Neural cell (in vitro differentiated cells): ENCODE data around the gene TXNRD1. TPM values are rescaled to one million over a fixed set of nuclear protein-coding genes. Genes with fewer than 3 reads are reported as not detected.

Experiments
- H2AFZ ChIP-seq: fragments of 200-600, 300-800 bp; sonication (generic), shearing (Covaris generic); 2 replicates; pipeline ENCODE4 v1.6.0; 2014; ENCODE audit warnings: low read depth, mild to moderate bottlenecking, antibody characterized with exemption, low read length, moderate library complexity
- H3F3A ChIP-seq: fragments of 200-600 bp; shearing (Covaris generic); 2 replicates; pipeline ENCODE4 v1.6.1; 2016; ENCODE audit warnings: mild to moderate bottlenecking, moderate library complexity, mixed read lengths, antibody characterized with exemption, low read length; ENCODE audit not compliant: insufficient read depth, poor library complexity, severe bottlenecking
- H3K27ac ChIP-seq: fragments of 200-600, 300-800 bp; sonication (generic), shearing (Covaris generic); 2 replicates; pipeline ENCODE4 v1.5.1; 2014; ENCODE audit warnings: mild to moderate bottlenecking, low read length, moderate library complexity
- H3K27me3 ChIP-seq: fragments of 300-800, 200-600 bp; sonication (generic), shearing (Covaris generic); 2 replicates; pipeline ENCODE4 v1.6.0; 2014; ENCODE audit warnings: mild to moderate bottlenecking, low read depth, low read length, moderate library complexity; ENCODE audit not compliant: insufficient read depth
- H3K36me3 ChIP-seq: fragments of 300-800, 200-600 bp; sonication (generic), shearing (Covaris generic); 2 replicates; pipeline ENCODE4 v1.5.1; 2014; ENCODE audit warnings: mild to moderate bottlenecking, antibody characterized with exemption, low read length, moderate library complexity; ENCODE audit not compliant: insufficient read depth
- H3K4me2 ChIP-seq: fragments of 300-800, 200-600 bp; sonication (generic), shearing (Covaris generic); 2 replicates; pipeline ENCODE4 v1.6.0; 2014; ENCODE audit warnings: mild to moderate bottlenecking, low read length
- H3K4me3 ChIP-seq: fragments of 300-800, 200-600 bp; sonication (generic), shearing (Covaris generic); 2 replicates; pipeline ENCODE4 v1.5.1; 2014; ENCODE audit warnings: mild to moderate bottlenecking, low read length, moderate library complexity
- H3K79me2 ChIP-seq: fragments of 200-600 bp; shearing (Covaris generic); replicated peaks from 2 replicates; pipeline ENCODE4 v1.6.0; 2014; ENCODE audit warnings: mild to moderate bottlenecking, low read length, moderate library complexity; ENCODE audit not compliant: insufficient read depth
- H3K9ac ChIP-seq: fragments of 300-800, 200-600 bp; sonication (generic), shearing (Covaris generic); 2 replicates; pipeline ENCODE4 v1.6.1; 2016; ENCODE audit warnings: mild to moderate bottlenecking, low read length, mixed read lengths
- H3K9me2 ChIP-seq: fragments of 200-600 bp; shearing (Covaris generic); 2 replicates; pipeline ENCODE4 v1.6.1; 2016; ENCODE audit warnings: mild to moderate bottlenecking, low read length, mixed read lengths; ENCODE audit not compliant: insufficient read depth
- H3K9me3 ChIP-seq: fragments of 200-600, 300-800 bp; sonication (generic), shearing (Covaris generic); 2 replicates; pipeline ENCODE4 v1.6.1; 2016; ENCODE audit warnings: mild to moderate bottlenecking, mixed run types, low read length, moderate library complexity, mixed read lengths
- H4K20me1 ChIP-seq: fragments of 200-600 bp; shearing (Covaris generic); 2 replicates; pipeline ENCODE4 v1.6.1; 2016; ENCODE audit warnings: mild to moderate bottlenecking, mixed run types; ENCODE audit not compliant: insufficient read depth
- CTCF ChIP-seq: fragments of 450-650 bp; IDR thresholded peaks from 2 replicates; pipeline ENCODE4 v1.5.1; 2014; ENCODE audit warnings: antibody characterized with exemption, mild to moderate bottlenecking, moderate library complexity; ENCODE audit not compliant: poor library complexity, severe bottlenecking
- EP300 ChIP-seq: fragments of 450-650 bp; conservative IDR thresholded peaks from 2 replicates; pipeline ENCODE4 v1.6.1; 2014; ENCODE audit warnings: antibody characterized with exemption, mild to moderate bottlenecking, moderate library complexity; ENCODE audit not compliant: poor library complexity, severe bottlenecking
- EZH2 ChIP-seq: fragments of 200-600, 300-800 bp; shearing (Covaris generic), sonication (generic); IDR thresholded peaks from 2 replicates; pipeline ENCODE4 v1.6.1; 2014; ENCODE audit warnings: antibody characterized with exemption, low read length, borderline replicate concordance, mild to moderate bottlenecking; ENCODE audit not compliant: insufficient read depth, poor library complexity, severe bottlenecking
- MXI1 ChIP-seq: fragments of 450-650 bp; conservative IDR thresholded peaks from 2 replicates; pipeline ENCODE4 v1.6.1; 2014; ENCODE audit warnings: antibody characterized with exemption, mild to moderate bottlenecking; ENCODE audit not compliant: poor library complexity, severe bottlenecking
- POLR2AphosphoS5 ChIP-seq: IDR thresholded peaks from 2 replicates; pipeline ENCODE4 v1.6.1; 2012
- RAD21 ChIP-seq: fragments of 450-650 bp; conservative IDR thresholded peaks from 2 replicates; pipeline ENCODE4 v1.6.1; 2014; ENCODE audit warnings: antibody characterized with exemption, mild to moderate bottlenecking, moderate library complexity
- REST ChIP-seq: IDR thresholded peaks from 2 replicates; pipeline ENCODE4 v1.6.1; 2012; ENCODE audit warnings: borderline replicate concordance
- SMC3 ChIP-seq: fragments of 450-650 bp; conservative IDR thresholded peaks from 2 replicates; pipeline ENCODE4 v1.6.1; 2014; ENCODE audit warnings: antibody characterized with exemption, mild to moderate bottlenecking, moderate library complexity; ENCODE audit not compliant: poor library complexity
- TAF1 ChIP-seq: IDR thresholded peaks from 2 replicates; pipeline ENCODE4 v1.6.1; 2012; ENCODE audit warnings: low read depth
- polyA plus RNA-seq: library from polyadenylated mRNA; depleted of rRNA; stranded (reverse); fragments of >200 nt; gene quantifications from 2 replicates; pipeline ENCODE4 v1.2.3, GENCODE V29; 2014

Gene TXNRD1
- polyA plus RNA-seq, 1 donor from 2014 or later = 59.6 TPM

GRCh38 chr12:104286516-104287482 is 71.2 kb downstream of the TXNRD1 start:
- Histone ChIP-seq H3K36me3 (no peaks in the 10 kb centered on the region), H3F3A (no peaks in the 10 kb centered on the region), H3K27me3 (no peaks in the 10 kb centered on the region), H3K9ac (peak overlapping the region; percentile 87), H3K27ac (peak overlapping the region; percentile 80), H3K4me3 (peak overlapping the region; percentile 82), H3K4me2 (peak overlapping the region; percentile 100), H3K79me2 (peaks cover 20% of the 10 kb centered on the region), H4K20me1 (no peaks in the 10 kb centered on the region), H2AFZ (peak overlapping the region; percentile 77), H3K9me2 (no peaks in the 10 kb centered on the region), H3K9me3 (no peaks in the 10 kb centered on the region)
- TF ChIP-seq RAD21 = peak; percentile 48
- TF ChIP-seq SMC3 = peak; percentile 49
- peak; percentile 77 for TF ChIP-seq TAF1
- TF ChIP-seq POLR2AphosphoS5 = peak; percentile 57
- peak; percentile 30 for TF ChIP-seq CTCF
- no peak for TF ChIP-seq EP300
- no peak for TF ChIP-seq EZH2
- TF ChIP-seq REST = peak; percentile 83
- TF ChIP-seq MXI1 = peak; percentile 88

GRCh38 chr12:104288635-104289274 is 73.2 kb downstream of the TXNRD1 start:
- H3K9me2 ChIP-seq = no peaks in the 10 kb centered on the region
- H2AFZ ChIP-seq = peak overlapping the region; percentile 59
- H3K4me2 ChIP-seq = peak overlapping the region; percentile 100
- H3K27me3 ChIP-seq = no peaks in the 10 kb centered on the region
- peak overlapping the region; percentile 66 for H3K27ac ChIP-seq
- peak; percentile 43 for TF ChIP-seq SMC3
- peak; percentile 71 for TF ChIP-seq POLR2AphosphoS5
- TF ChIP-seq TAF1 = no peak
- no peak for TF ChIP-seq RAD21
- peak; percentile 25 for TF ChIP-seq EP300
- peak; percentile 97 for TF ChIP-seq MXI1
- peak; percentile 37 for TF ChIP-seq CTCF
- TF ChIP-seq REST = peak; percentile 35
- H3F3A ChIP-seq = no peaks in the 10 kb centered on the region
- H3K9me3 ChIP-seq = no peaks in the 10 kb centered on the region
- H3K79me2 ChIP-seq = peaks cover 33% of the 10 kb centered on the region
- peak overlapping the region; percentile 82 for H3K4me3 ChIP-seq
- no peaks in the 10 kb centered on the region for H4K20me1 ChIP-seq
- no peaks in the 10 kb centered on the region for H3K36me3 ChIP-seq
- peak overlapping the region; percentile 87 for H3K9ac ChIP-seq
